ENCODE data around the gene MRAS.

DNA sequence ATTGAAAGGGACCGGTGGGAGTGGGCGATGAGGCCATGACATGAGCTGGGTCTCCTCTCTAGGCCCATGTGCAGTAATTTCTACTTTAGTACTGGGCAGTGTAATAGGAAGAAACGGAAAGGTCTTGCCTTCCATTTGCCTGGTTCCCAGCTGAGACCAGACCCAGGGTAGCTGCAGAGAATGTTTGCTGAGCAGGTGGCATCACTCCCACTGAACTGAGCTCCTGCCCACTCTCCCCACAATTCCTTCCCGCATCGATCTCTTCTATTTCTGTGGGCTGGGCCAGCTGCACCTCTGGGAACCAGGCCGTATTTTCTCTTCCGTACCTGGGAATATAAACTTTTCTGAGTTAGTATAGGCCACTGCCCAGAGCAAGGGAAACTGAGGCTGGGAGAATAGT is 101.8 kb downstream of the MRAS start:
- TF ChIP-seq, protein P1, sequence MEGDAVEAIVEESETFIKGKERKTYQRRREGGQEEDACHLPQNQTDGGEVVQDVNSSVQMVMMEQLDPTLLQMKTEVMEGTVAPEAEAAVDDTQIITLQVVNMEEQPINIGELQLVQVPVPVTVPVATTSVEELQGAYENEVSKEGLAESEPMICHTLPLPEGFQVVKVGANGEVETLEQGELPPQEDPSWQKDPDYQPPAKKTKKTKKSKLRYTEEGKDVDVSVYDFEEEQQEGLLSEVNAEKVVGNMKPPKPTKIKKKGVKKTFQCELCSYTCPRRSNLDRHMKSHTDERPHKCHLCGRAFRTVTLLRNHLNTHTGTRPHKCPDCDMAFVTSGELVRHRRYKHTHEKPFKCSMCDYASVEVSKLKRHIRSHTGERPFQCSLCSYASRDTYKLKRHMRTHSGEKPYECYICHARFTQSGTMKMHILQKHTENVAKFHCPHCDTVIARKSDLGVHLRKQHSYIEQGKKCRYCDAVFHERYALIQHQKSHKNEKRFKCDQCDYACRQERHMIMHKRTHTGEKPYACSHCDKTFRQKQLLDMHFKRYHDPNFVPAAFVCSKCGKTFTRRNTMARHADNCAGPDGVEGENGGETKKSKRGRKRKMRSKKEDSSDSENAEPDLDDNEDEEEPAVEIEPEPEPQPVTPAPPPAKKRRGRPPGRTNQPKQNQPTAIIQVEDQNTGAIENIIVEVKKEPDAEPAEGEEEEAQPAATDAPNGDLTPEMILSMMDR (IDR thresholded peaks at IDR 0.05): no peak
- no peak for TF ChIP-seq POLR2A (IDR thresholded peaks at IDR 0.05)
